Hepatic stellate cell (primary cell): ENCODE results near the gene SLC7A6.

Source experiments
- DNase-seq: peaks from one replicate; pipeline ENCODE4 v3.0.0; 2011; ENCODE audit warnings: low spot score

The SLC7A6 gene

GRCh38 chr16:68346892-68347480, 82.7 kb downstream of the SLC7A6 start:
- DNase-seq, result no peak

GRCh38 chr16:68347605-68348004, 83.3 kb downstream of the SLC7A6 start:
- DNase-seq, result no peak

GRCh38 chr16:68348639-68349445, 84.5 kb downstream of the SLC7A6 start:
- no peak for DNase-seq

- no peak for DNase-seq
Measured at GRCh38 chr16:68349838-68350410, 85.6 kb downstream of the SLC7A6 start.

- no peak for DNase-seq
Measured at GRCh38 chr16:68350813-68351350, 86.6 kb downstream of the SLC7A6 start.
